ENCODE data around the gene KAT2A.

DNA sequence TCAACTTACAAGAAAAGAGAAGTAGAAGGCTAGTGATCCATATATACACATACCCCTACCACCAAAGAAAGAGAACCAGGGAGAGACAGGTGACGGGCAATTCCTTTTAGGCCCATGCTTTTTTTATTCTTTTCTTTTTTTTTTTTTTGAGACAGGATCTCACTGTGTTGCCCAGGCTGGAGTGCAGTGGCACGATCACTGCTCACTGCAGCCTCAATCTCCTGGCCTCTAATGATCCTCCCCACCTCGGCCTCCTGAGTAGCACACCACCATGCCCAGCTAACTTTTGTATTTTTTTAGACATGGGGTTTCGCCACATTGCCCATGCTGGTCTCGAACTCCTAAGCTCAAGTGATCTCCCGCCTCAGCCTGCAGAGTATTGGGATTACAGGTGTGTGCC, 6.2 kb upstream of the KAT2A start:
- TF ChIP-seq, protein P1, sequence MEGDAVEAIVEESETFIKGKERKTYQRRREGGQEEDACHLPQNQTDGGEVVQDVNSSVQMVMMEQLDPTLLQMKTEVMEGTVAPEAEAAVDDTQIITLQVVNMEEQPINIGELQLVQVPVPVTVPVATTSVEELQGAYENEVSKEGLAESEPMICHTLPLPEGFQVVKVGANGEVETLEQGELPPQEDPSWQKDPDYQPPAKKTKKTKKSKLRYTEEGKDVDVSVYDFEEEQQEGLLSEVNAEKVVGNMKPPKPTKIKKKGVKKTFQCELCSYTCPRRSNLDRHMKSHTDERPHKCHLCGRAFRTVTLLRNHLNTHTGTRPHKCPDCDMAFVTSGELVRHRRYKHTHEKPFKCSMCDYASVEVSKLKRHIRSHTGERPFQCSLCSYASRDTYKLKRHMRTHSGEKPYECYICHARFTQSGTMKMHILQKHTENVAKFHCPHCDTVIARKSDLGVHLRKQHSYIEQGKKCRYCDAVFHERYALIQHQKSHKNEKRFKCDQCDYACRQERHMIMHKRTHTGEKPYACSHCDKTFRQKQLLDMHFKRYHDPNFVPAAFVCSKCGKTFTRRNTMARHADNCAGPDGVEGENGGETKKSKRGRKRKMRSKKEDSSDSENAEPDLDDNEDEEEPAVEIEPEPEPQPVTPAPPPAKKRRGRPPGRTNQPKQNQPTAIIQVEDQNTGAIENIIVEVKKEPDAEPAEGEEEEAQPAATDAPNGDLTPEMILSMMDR (optimal IDR thresholded peaks at IDR 0.05 in 1 of 3, IDR thresholded peaks at IDR 0.05 in 1 of 3, conservative IDR thresholded peaks at IDR 0.05 in 1 of 3; ENCODE audit: extremely low read depth in 1 of 3, insufficient read depth in 2 of 3, low read length in 3 of 3): no peak
- TF ChIP-seq EZH2 (IDR thresholded peaks at IDR 0.05; ENCODE audit: low read length): no peak

Data from keratinocyte (primary cell).